NCI-H345 (cell line): ENCODE data around the gene ALKBH6.
"Not testable (repeated sequence)": the region's sequence is repeated elsewhere in the genome, so short reads cannot be mapped to it uniquely, and the experiment has no call there.

Source experiments
- DNase-seq: peaks from one replicate; lab custom pipeline; 2025; lab: John Stamatoyannopoulos, UW

The ALKBH6 gene

DNA sequence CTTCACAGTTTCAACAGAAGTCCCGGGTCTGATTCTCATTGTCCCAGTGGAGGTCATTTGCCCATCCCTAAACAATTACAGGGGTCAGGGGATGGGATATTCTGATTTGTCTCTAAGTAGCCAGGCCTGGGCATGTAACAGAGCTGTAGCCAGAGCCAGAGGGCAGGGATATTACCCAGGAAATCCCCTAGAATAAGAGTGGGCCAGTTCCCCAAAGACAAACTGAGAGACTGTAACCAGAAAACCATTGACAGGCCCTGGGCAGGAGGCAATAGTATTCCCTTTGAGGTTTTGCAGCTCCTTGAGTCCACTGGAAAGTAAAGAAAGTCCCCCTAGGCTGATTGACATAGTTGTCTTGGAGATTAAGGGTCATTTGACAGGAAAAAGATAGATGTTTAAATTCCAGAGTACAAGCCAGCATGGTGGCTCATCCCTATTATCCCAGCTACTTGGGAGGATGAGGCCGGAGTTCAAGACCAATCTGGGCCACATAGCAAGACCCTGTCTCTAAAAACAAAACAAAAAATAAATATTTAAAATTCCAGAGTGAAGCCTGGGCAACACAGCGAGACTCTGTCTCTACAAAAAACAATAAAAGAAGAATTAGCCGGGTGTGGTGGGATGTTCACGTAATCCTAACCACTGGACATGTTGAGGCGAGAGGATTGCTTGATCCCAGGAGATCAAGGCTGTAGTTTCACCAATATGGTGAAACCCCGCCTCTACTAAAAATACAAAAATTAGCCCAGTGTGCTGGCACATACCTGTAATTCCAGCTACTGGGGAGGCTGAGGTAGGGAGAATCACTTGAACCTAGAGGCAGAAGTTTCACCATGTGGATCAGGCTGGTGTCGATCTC is 20.9 kb downstream of the ALKBH6 start:
- DNase-seq, result no peak

DNA sequence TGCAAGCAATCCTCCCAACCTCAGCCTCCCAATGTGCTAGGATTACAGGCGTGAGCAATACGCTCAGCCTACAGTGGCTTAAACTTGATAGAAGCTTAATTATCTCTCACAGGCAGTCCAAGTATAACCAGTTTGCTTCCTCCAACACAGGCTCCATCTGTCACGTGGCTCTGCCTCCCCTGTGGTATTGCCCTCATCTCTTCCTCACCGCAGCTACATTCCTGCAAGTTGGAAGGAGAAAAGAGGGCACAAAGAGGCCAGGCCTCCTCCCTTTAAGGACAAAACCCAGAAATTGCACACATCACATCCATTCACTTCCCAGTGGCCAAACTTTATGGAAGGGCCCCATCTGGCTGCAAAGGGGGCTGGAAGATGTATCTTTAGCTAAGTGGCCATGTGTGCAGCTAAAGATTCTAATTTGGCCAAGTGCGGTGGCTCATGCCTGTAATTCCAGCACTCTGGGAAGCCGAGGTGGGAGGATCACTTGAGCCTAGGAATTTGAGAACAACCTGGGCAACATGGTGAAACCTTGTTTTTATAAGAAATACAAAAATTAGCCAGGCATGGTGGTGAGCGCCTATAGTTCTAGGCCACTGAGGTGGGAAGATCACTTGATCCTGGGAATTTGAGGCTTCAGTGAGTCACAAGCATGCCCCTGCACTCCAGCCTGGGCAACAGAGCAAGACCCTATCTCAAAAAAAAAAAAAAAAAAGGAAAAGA is 22.1 kb downstream of the ALKBH6 start:
- DNase-seq, result no peak

DNA sequence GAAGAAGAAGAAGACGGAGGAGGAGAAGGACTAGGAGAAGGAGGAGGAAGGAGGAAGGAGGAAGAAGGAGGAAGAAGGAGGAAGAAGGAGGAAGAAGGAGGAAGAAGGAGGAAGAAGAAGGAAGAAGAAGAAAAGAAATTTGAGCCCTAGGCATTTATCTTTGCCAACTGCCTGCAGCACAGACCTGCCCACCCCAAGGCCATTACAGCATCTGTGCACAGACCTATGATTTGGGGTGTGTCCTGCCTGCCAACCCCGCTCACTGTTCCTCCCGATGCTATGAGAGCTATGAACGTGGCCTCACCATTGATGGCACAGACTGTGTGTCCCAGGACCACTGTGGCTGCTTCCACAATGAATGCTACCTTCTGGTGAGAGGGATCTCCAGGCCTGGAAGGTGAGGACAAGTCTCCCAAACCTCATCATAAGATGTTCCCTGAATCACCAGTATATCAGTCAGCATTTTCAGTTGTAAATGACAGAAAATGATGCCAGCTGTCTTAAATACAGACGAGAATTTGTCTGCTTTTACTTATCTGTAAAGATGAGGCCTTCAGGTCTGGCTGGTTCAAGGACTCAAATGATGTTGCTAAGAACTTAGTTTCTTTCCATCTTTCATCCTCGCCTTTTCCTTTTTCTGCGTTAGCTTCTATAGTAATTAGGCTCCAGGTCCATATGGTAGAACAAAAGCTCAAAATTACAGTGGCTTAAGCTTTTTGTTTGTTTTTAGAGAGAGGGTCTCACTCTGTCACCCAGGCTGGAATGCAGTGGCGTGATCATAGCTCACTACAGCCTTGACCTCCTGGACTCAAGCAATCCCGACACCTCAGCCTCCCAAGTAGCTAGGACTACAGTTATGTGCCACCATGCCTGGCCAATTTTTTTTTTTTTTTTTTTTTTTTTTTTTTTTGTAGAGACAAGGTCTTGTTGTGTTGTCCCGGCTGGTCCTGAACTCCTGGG is 23.0 kb downstream of the ALKBH6 start:
- DNase-seq, result no peak

DNA sequence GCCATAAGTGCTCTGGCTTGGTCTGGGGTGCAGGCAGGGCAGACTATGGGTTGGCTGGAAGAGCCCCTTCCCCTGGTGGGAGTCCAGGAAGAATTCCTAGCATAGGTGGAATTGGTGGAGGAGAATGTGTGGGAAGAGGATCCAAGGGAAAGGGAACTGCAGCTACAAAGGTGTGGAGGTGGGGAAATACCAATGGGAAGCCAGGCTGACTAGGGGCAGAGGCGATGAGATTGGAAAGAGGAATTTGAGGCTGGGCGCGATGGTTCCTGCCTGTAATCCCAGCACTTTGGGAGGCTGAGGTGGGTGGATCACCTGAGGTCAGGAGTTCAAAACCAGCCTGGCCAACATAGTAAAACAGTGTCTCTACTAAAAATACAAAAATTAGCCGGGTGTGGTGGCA is 23.9 kb downstream of the ALKBH6 start:
- DNase-seq, result no peak

DNA sequence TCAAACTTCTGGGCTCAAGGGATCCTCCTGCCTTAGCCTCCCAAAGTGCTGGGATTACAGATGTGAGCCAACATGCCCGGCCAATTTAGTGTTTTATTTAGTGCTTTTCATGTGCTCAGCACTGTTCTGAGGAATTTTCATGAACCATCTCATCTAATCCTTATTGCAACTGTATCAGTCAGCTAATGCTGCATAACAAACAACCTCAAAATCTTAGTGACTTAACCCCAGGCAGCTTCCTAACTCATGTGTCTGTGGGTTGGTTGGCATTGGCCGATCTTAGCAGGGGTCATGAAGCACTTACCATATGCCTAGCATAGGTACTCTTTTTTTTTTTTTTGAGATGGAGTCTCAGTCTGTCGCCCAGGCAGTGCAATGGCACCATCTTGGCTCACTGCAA is 25.2 kb downstream of the ALKBH6 start:
- no peak for DNase-seq

DNA sequence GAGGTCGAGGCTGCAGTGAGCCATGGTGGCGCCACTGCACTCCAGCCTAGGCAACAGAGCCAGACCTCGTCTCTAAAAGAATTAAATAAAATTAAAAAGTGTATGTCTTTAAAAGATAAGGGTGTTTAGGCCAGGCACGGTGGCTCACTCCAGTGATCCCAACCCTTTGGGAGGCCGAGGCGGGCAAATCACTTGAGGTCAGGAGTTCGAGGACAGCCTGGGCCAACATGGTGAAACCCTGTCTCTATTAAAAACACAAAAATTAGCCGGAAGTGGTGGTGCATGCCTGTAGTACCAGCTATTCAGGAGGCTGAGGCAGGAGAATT is 26.5 kb downstream of the ALKBH6 start:
- DNase-seq, result no peak

DNA sequence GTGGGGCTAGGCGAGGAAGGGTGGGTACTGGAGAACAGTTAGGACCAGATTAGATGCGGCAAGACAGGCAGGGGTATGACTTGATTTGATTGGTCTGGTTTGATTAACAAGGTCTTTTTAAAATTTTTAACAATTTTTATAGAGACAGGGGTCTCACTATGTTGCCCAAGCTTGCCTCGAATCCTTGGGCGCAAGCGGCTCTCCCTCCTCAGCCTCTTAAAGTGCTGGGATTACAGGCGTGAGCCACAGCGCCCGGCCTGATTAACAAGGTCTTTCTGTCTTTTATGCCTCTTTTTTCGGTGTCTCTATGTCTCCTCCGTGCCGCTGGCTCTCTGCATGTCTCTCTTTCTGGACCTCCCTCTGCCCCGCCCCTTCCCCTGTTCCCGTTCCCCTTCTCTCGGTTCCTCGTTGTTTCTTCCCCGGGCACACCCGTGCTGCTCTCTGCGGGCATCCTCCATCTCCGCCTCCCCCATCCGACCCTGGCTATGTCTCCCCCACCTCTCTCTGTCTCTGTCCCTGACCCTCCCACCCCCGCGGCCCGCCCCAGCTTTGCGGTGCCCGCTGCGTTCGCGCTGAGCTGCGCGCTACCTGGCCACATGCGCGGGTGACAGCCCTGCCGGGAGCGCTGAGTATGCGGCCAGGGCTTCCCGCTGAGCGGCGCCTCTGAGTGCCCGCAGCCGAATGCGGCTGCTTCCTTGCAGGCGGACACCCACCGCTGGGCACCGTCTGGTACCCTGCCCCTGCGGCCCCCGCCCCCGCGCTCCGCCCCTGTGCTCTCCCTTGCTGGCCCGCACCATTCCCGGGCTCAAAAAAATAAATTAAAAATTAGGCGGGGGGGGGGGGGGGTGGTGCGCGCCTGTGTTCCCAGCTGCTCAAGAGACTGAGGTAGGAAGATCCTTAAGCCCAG is 27.1 kb downstream of the ALKBH6 start:
- peak; percentile 76 for DNase-seq

DNA sequence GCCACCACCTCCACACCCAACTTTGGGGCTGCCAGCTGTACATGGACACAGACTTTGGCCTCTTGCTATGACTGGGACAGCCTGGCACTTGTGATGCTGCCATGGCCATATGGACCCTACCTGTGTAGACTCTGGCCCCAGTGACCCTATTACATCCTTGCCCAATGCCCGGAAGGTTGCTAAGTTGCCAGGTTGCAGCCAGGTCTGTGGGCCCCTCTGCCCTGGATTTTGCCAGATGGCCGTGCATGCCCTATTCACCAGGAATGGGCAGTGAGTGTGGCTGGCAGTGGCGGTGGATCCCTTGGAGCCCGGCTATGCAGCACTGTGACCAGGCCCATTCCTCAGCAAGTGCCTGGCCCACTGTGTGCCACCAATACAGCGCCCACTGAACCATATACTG is 27.9 kb downstream of the ALKBH6 start:
- no peak for DNase-seq

DNA sequence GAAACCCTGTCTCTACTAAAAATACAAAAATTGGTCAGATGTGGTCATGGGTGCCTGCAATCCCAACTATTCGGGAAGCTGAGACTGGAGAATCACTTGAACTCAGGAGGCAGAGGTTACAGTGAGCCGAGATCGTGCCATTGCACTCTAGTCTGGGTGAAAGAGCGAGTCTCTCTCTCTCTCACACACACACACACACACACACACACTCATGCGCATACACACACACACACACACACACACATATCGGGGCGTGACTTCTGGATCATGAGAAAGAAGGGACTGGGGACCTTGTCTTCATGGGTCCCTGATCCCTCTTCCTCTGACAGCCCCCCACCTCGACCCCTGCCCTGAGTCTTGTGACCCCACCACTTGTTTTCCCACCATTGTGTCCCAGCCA is 30.8 kb downstream of the ALKBH6 start:
- no peak for DNase-seq

DNA sequence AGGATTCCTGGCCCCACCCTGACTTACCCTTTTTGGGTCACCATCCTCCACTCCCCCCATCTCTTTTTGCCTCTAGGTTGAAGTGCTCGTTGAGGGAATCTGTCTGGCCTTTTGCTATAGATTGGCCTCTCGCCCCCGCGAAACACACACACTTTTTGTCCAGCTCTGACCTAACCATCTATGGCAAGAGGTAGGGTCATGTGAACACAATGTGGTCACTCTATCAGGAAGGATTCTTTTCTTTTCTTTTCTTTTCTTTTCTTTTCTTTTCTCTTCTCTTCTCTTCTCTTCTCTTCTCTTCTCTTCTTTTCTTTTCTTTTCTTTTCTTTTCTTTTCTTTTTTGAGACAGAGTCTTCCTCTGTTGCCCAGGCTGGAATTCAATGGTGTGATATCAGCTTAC is 33.0 kb downstream of the ALKBH6 start:
- not testable (repeated sequence) for DNase-seq

DNA sequence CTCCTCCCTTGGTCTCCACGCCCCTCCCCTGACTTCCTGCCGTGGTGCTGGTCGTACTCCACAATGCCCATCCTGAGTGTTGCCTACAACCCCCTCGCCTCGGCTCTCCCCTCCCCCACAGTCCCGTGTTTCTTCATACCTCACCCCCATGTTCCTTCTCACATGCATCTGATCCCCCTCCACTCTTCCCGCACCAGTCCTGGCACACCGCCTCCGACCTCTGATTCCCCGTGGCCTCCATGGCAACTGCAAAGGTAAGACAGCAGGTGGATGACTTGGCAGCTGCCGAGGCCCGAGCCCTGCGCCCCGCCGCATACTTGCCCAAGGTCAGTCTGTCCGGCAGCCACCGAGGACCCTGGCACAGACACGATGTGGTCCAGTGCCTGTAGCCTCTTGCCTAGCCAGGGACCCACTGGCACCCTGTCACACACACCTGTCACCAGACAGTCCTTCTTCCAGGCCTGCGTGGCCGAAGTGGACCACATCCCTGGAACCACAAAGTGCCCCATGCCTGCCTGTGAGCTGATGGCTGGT is 35.1 kb downstream of the ALKBH6 start:
- DNase-seq, result no peak

DNA sequence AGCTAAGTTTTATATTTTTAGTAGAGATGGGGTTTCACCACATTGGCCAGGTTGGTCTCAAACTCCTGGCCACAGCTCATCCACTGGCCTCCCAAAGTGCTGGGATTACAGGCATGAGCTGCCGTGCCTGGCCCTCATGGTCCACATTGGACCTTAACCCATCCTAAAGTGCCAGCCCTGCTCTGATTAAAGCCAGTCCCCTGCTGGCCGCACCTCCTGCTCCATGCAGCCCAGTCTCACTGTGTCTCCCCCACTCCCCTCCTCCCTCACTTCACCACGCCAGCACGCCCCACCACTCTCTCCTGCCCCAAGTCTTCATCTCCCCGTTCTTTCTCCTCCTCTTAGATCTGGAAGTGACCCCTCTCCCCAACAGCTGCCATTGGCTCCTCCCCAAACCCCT is 35.7 kb downstream of the ALKBH6 start:
- DNase-seq, result no peak

DNA sequence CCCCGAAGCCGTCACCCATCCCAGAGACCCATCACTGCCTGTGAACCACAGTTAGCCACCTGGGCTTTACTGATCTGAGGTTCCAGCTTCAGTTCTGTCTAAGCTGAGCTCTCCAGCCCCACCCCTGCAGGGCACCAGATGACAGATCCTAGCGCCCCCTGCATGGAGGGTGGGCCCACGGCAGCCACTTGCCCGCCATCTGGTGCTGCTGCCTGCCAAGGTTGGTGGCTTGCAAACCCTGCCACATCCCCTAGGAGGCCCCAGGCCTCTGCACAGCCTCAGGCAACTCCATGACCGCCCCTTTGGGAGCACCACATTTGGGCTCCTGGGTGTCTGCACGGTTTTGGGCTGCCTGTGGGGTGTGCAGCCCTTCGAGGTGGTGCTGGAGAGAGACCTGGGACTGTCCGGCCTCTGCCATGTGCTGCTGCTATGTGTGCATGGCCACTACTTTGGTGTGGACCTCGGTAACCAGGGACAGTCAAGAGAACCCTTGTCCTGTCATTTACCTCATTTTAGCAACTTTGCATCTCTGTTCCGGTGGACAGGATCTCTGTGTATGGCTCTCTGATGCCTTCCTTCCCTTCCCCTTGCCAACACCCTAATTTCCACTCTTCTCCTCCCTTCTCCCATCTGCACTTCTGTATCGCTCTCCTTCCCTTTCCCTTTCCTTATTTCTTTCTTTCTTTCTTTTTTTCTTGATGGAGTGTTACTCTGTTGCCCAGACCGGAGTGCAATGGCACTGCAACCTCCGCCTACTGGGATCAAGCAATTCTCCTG is 36.4 kb downstream of the ALKBH6 start:
- DNase-seq, result no peak

DNA sequence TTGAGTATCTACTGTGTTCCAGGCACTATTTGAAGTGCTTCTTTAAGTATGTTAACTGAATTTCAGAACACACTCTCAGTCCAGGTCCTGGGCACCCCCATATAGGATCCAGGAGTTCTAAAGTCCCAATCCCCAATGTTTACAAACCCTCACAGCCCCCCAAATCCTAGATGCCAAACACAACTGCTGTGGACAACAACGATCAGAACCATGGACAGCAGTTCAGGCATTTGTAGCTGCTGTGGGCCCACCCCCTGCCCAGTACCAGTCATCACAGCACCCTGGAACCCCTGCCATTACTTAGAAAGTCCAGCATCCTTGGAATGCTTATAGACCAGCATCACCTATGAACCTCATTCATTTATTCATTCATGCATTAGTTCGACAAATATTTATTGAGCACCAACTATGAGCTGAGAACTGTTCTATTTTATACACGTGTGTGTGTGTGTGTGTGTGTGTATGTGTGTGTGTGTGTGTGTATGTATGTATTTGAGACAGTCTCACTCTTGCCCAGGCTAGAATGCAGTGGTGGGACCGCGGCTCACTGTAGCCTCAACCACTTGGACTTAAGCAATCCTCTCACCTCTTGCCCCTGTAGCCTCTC is 38.3 kb downstream of the ALKBH6 start:
- DNase-seq, result no peak

DNA sequence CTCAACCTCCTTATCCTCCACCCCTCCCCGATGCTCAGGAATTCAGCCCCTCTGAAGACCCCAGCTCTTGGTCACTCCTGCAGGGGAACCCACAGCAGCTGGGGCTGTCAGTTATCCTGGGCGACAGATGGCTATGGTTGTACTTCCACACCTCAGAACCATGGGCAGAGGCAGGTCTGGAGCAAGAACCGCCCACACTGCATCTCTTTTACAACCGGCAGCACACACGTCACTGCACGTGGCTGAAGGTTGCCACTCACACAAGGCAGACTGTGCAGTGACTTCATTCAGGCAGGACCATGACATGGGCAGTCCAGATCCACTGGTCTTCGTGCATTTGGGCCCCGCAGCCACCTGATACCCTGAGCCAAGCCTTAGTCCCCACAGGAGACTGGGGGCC is 40.5 kb downstream of the ALKBH6 start:
- no peak for DNase-seq

DNA sequence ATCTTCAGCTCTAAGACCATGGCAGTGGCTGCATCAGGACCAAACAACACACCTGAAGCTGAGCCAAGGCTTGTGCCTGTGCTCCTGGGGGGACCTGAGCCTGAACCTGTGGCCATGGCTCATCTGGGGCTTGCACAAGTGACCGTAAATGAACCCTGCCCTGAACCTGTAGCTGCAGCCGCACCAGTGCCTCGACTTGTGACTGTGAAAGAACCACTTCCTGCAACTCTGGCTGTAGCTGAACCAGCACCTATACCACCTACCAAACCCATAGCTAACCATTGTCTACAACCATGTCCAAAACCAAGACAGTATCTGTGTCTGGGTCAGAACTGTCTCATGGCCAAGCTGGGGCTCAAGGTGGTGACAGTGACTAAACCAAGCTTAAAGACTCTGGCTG is 47.2 kb downstream of the ALKBH6 start:
- no peak for DNase-seq

DNA sequence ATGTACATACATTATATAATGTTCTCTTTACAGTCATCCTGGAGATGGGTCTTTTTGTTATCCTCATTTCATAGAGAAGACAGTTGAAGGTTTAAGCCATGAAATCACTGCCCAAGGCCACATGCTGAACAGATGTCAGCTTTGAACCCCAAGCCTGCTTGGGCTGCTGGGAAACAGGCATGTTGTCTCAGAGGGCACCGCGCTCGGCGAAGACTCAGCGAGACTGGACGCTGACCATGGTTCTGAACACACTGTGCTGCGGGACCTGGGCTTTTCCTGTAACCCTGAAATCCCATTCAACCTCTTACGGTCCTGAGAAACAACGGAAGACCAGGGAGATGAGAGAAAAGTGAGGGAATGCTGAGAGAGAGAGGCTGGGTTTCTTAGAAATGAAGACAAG is 50.5 kb downstream of the ALKBH6 start:
- no peak for DNase-seq

DNA sequence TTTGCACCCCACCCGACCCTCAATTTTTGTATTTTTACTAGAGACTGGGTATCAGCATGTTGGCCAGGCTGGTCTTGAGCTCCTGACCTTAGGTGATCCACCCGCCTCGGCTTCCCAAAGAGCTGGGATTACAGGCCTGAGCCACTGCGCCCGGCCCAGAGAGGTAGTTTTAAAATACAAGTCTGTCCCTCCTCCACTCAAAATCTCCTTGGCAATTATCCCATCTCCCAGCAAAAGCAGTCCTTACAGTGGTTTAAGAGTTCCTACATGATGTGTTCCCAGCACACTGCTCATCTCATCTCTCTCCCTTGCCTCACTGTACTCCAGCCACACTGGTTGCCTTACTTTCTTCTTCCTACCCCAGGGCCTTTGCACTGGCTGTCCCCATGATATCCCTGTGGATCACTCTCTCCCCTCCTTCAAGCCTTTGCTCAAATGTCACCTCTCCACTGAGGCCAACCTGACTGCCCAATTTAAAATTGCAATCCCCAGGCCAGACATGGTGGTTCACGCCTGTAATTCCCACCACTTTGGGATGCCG is 53.5 kb downstream of the ALKBH6 start:
- no peak for DNase-seq

DNA sequence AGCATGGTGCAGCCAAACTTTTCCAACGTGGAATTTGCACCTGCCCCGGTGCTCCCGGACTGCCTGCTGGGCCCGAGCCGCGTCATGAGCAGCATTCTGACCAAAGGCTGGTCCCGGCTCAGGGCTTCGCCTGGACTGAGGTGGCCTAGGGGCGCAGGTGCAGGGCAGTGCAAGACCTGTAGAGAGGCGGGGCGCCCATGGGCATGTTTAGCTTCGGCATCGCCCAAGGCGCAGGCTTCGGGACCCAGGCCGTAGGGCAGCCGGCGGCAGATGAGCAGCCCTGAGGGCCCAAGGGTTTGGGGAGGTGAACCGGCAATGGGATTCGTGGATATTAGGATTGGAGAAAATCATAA is 54.1 kb downstream of the ALKBH6 start:
- no peak for DNase-seq
